Measurements from ENCODE around the gene NAXE. TPM values are rescaled to one million over a fixed set of nuclear protein-coding genes. Genes with fewer than 3 reads are reported as not detected.

Gene NAXE
- total RNA-seq, 1 experiment from 2014 or later, result 96.6 TPM

GRCh38 chr1:156643778-156644092 lies 52.2 kb downstream of the NAXE start:
- no peak overlapping the region for H3T11ph ChIP-seq (ENCODE audit: low read length)
- no peak for TF ChIP-seq CTCF (conservative IDR thresholded peaks at IDR 0.05)
- H3K27me3 Mint-ChIP-seq (ENCODE audit: low read depth), result peaks cover 96% of the 10 kb centered on the region

More at GRCh38 chr1:156643778-156644092, 52.2 kb downstream of the NAXE start:
- Histone ChIP-seq H2AK5ac (ENCODE audit: insufficient read length, low read length) (no peak overlapping the region), H3K18ac (ENCODE audit: insufficient read length, low read depth, low read length) (no peak overlapping the region), H3K4me2 (ENCODE audit: insufficient read depth, insufficient read length, low read length) (no peak overlapping the region), H3K9me3 (ENCODE audit: control insufficient read depth, low read depth, low read length) (no peaks in the 10 kb centered on the region), H3K23me2 (ENCODE audit: insufficient read length, low read depth, low read length, poor library complexity, severe bottlenecking) (peaks cover 11% of the 10 kb centered on the region), H2BK20ac (ENCODE audit: low read depth, low read length, poor library complexity, severe bottlenecking) (no peak overlapping the region), H4K91ac (ENCODE audit: insufficient read length, low read depth, low read length) (no peak overlapping the region), H2BK5ac (ENCODE audit: insufficient read length, low read length) (no peak overlapping the region), H3K27me3 (ENCODE audit: insufficient read depth, low read length) (peaks cover 10% of the 10 kb centered on the region; the same call in 1 of the 2 replicates), H3K56ac (ENCODE audit: insufficient read length, low read depth, low read length) (no peak overlapping the region), H2BK120ac (ENCODE audit: low read depth, low read length, poor library complexity, severe bottlenecking) (no peak overlapping the region), H3K4ac (ENCODE audit: low read depth, low read length) (no peak overlapping the region), H3K79me1 (ENCODE audit: insufficient read depth, low read depth, low read length, poor library complexity, severe bottlenecking) (no peaks in the 10 kb centered on the region), H4K5ac (ENCODE audit: insufficient read length, low read depth, low read length) (no peak overlapping the region), H3K23ac (ENCODE audit: insufficient read length, low read depth, low read length) (no peak overlapping the region), H4K8ac (replicated peaks; ENCODE audit: insufficient read length, low read depth, low read length) (no peak overlapping the region), H2BK12ac (ENCODE audit: insufficient read length, low read depth, low read length) (no peak overlapping the region), H2AFZ (ENCODE audit: low read length) (no peak overlapping the region), H3K4me1 (ENCODE audit: insufficient read depth, low read length) (peaks cover 4% of the 10 kb centered on the region; the same call in 1 of the 2 replicates), H3K27ac (ENCODE audit: insufficient read length, low read depth, low read length) (no peak overlapping the region), H3K14ac (ENCODE audit: insufficient read depth, low read length) (no peak overlapping the region), H3K9ac (ENCODE audit: extremely low read depth, insufficient read length, low read length) (no peak overlapping the region), H2BK15ac (ENCODE audit: low read depth, low read length) (no peak overlapping the region), H4K20me1 (ENCODE audit: control insufficient read depth, insufficient read depth, insufficient read length) (no peaks in the 10 kb centered on the region), H3K79me2 (ENCODE audit: insufficient read depth, low read length) (no peaks in the 10 kb centered on the region)
- no peak for DNase-seq
- peaks cover 21 to 24% of the 10 kb centered on the region in 2 experiments for H3K4me1 Mint-ChIP-seq
- no peaks in the 10 kb centered on the region; a peak in 1 of 5 replicates for H3K9me3 Mint-ChIP-seq
- H3K4me3 Mint-ChIP-seq, result no peak overlapping the region
- H3K36me3 Mint-ChIP-seq (ENCODE audit: insufficient read depth in 1 of 3, low read depth in 3 of 3), result no peaks in the 10 kb centered on the region
- H3K27ac Mint-ChIP-seq, result no peak overlapping the region
- WGBS (ENCODE audit: extremely low coverage, insufficient read length, low lambda C conversion rate), result no CpG with 5 or more reads among the region's 7 CpGs

Other genes starting within 250 kb of the NAXE start
- gene RHBG, start 222.6 kb upstream of the NAXE start, total RNA-seq (2021), result 1.4 and 1.5 TPM in 2 replicates
- 18.7 and 20.8 TPM in 2 replicates for gene MEF2D, start 91.0 kb upstream of the NAXE start, total RNA-seq (2021)
- 24.5 and 24.7 TPM in 2 replicates for gene IQGAP3, start 19.2 kb upstream of the NAXE start, total RNA-seq (2021)
- 0.26 TPM in 1 of 2 replicates, not detected in the other for gene TTC24, start 12.1 kb upstream of the NAXE start, total RNA-seq (2021)
- gene GPATCH4, start 9.7 kb downstream of the NAXE start, total RNA-seq (2021), result 64.6 and 71.7 TPM in 2 replicates
- gene HAPLN2, start 27.6 kb downstream of the NAXE start, total RNA-seq (2021), result 0.44 and 0.46 TPM in 2 replicates
- 0.88 and 1.2 TPM in 2 replicates for gene BCAN, start 50.3 kb downstream of the NAXE start, total RNA-seq (2021)
- gene NES, start 85.6 kb downstream of the NAXE start, total RNA-seq (2021), result 167 and 168 TPM in 2 replicates
- 180 and 184 TPM in 2 replicates for gene CRABP2, start 113.8 kb downstream of the NAXE start, total RNA-seq (2021)
- 24.4 and 26.2 TPM in 2 replicates for gene METTL25B, start 136.7 kb downstream of the NAXE start, total RNA-seq (2021)
- 52.4 and 57.6 TPM in 2 replicates for gene ISG20L2, start 137.0 kb downstream of the NAXE start, total RNA-seq (2021)
- gene MRPL24, start 149.3 kb downstream of the NAXE start, total RNA-seq (2021), result 27.3 and 29.0 TPM in 2 replicates
- 308 and 310 TPM in 2 replicates for gene HDGF, start 159.9 kb downstream of the NAXE start, total RNA-seq (2021)
- gene PRCC, start 175.8 kb downstream of the NAXE start, total RNA-seq (2021), result 129 TPM in 2 replicates
- 2.0 and 2.5 TPM in 2 replicates for gene SH2D2A, start 225.1 kb downstream of the NAXE start, total RNA-seq (2021)

Measured in H9 (cell line).